ENCODE data around the gene ROBO1.

GRCh38 chr3:78728406-78729145 is 1039.2 kb downstream of the ROBO1 start:
- TF ChIP-seq, protein P1, sequence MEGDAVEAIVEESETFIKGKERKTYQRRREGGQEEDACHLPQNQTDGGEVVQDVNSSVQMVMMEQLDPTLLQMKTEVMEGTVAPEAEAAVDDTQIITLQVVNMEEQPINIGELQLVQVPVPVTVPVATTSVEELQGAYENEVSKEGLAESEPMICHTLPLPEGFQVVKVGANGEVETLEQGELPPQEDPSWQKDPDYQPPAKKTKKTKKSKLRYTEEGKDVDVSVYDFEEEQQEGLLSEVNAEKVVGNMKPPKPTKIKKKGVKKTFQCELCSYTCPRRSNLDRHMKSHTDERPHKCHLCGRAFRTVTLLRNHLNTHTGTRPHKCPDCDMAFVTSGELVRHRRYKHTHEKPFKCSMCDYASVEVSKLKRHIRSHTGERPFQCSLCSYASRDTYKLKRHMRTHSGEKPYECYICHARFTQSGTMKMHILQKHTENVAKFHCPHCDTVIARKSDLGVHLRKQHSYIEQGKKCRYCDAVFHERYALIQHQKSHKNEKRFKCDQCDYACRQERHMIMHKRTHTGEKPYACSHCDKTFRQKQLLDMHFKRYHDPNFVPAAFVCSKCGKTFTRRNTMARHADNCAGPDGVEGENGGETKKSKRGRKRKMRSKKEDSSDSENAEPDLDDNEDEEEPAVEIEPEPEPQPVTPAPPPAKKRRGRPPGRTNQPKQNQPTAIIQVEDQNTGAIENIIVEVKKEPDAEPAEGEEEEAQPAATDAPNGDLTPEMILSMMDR (IDR thresholded peaks at IDR 0.05; ENCODE audit: insufficient read depth, low read length, poor library complexity, severe bottlenecking) = no peak
- TF ChIP-seq EZH2phosphoT487 (conservative IDR thresholded peaks at IDR 0.05; ENCODE audit: low read length) = no peak
